Fibroblast of skin of right quadriceps (primary cell): Measurements from ENCODE around the gene TBX5.
"Not testable (repeated sequence)": the region's sequence is repeated elsewhere in the genome, so short reads cannot be mapped to it uniquely, and the experiment has no call there.

Source experiments
- DNase-seq: peaks from one replicate; pipeline ENCODE4 v3.0.0-alpha.2; 2013

TBX5 gene

GRCh38 chr12:114371250-114371649 is 34.7 kb downstream of the TBX5 start:
- no peak for DNase-seq

GRCh38 chr12:114368685-114369452 is 37.1 kb downstream of the TBX5 start:
- no peak for DNase-seq

GRCh38 chr12:114361992-114362391 is 44.0 kb downstream of the TBX5 start:
- no peak for DNase-seq

- no peak for DNase-seq
Observed at GRCh38 chr12:114361545-114361944, 44.4 kb downstream of the TBX5 start.

- no peak for DNase-seq
Observed at GRCh38 chr12:114360485-114360884, 45.5 kb downstream of the TBX5 start.

GRCh38 chr12:114355389-114356088 is 50.4 kb downstream of the TBX5 start:
- no peak for DNase-seq

- not testable (repeated sequence) for DNase-seq
Observed at GRCh38 chr12:114349239-114349638, 56.7 kb downstream of the TBX5 start.

- no peak for DNase-seq
Observed at GRCh38 chr12:114347861-114348260, 58.1 kb downstream of the TBX5 start.

GRCh38 chr12:114344831-114345230 is 61.1 kb downstream of the TBX5 start:
- DNase-seq = no peak

- no peak for DNase-seq
Observed at GRCh38 chr12:114344303-114344663, 61.7 kb downstream of the TBX5 start.

GRCh38 chr12:114343585-114344302 is 62.2 kb downstream of the TBX5 start:
- DNase-seq = no peak

GRCh38 chr12:114342656-114343055 is 63.3 kb downstream of the TBX5 start:
- DNase-seq = peak; percentile 76

- DNase-seq = no peak
Observed at GRCh38 chr12:114341635-114342034, 64.3 kb downstream of the TBX5 start.

- DNase-seq = peak; percentile 25
Observed at GRCh38 chr12:114340231-114340630, 65.7 kb downstream of the TBX5 start.

- DNase-seq = peak; percentile 67
Observed at GRCh38 chr12:114339626-114340025, 66.3 kb downstream of the TBX5 start.

GRCh38 chr12:114335607-114336006 is 70.3 kb downstream of the TBX5 start:
- DNase-seq = no peak

- DNase-seq = no peak
Observed at GRCh38 chr12:114334395-114334794, 71.5 kb downstream of the TBX5 start.

- no peak for DNase-seq
Observed at GRCh38 chr12:114328292-114328691, 77.7 kb downstream of the TBX5 start.

- no peak for DNase-seq
Observed at GRCh38 chr12:114327765-114328164, 78.2 kb downstream of the TBX5 start.

- DNase-seq = no peak
Observed at GRCh38 chr12:114321524-114321923, 84.4 kb downstream of the TBX5 start.

- DNase-seq = no peak
Observed at GRCh38 chr12:114320968-114321367, 85.0 kb downstream of the TBX5 start.

- no peak for DNase-seq
Observed at GRCh38 chr12:114320101-114320500, 85.8 kb downstream of the TBX5 start.

GRCh38 chr12:114319422-114319821 is 86.5 kb downstream of the TBX5 start:
- DNase-seq = peak; percentile 14

GRCh38 chr12:114318984-114319383 is 87.0 kb downstream of the TBX5 start:
- no peak for DNase-seq
